Breast epithelium (tissue), 3 donors: ENCODE data around the gene GLI3.

Experiments
- CTCF ChIP-seq, 3 donors: fragments of 450-650 bp; IDR thresholded peaks; one replicate each; pipeline ENCODE4 v1.5.1; 2016 to 2017; ENCODE audit warnings: antibody characterized with exemption in 3 of 3, mild to moderate bottlenecking in 3 of 3, moderate library complexity in 3 of 3
- POLR2A ChIP-seq: fragments of 450-650 bp; IDR thresholded peaks from one replicate; pipeline ENCODE4 v1.6.1; 2016; ENCODE audit warnings: antibody characterized with exemption, mild to moderate bottlenecking, moderate library complexity
- POLR2AphosphoS5 ChIP-seq, 3 donors: sonication (generic); formaldehyde crosslinking; IDR thresholded peaks; one replicate each; pipeline ENCODE4 v1.6.1; 2017; ENCODE audit warnings: antibody characterized with exemption in 3 of 3

- no peak for TF ChIP-seq CTCF (IDR thresholded peaks at IDR 0.05)
- TF ChIP-seq POLR2AphosphoS5 (IDR thresholded peaks at IDR 0.05) = no peak
- TF ChIP-seq POLR2A = no peak
Observed at GRCh38 chr7:42181566-42181965, 55.4 kb downstream of the GLI3 start.
